Heart right ventricle (tissue), 16 donors: Measurements from ENCODE around the gene ZMPSTE24. TPM values are rescaled to one million over a fixed set of nuclear protein-coding genes. Genes with fewer than 3 reads are reported as not detected.

Experiments used
- ATAC-seq, 8 donors: fragments of 200-7000 bp; cut with Tn5 transposase; one replicate each; pipeline ENCODE4 v1.9.1; 2020; ENCODE audit warnings: mild to moderate bottlenecking in 8 of 8, moderate library complexity in 8 of 8, moderate number of reproducible peaks in 1 of 8
- DNase-seq, 2 donors: peaks; one replicate each; pipeline ENCODE4 v3.0.0-alpha.2; 2020
- H3K27ac ChIP-seq, 10 donors: fragments of 200-600 bp; sonication (generic) in 2 of 10; one replicate each; pipeline versions ENCODE4 v1.5.0 to v1.8.0; 2020 to 2022; ENCODE audit warnings: mild to moderate bottlenecking in 3 of 10
- H3K27me3 ChIP-seq, 7 donors: fragments of 200-600 bp; one replicate each; pipeline ENCODE4 v1.8.0; 2021 to 2022; ENCODE audit warnings: mild to moderate bottlenecking in 2 of 7
- H3K36me3 ChIP-seq, 9 donors: fragments of 200-600 bp; sonication (generic) in 1 of 9; one replicate each; pipeline versions ENCODE4 v1.5.0 to v1.8.0; 2020 to 2022; ENCODE audit warnings: mild to moderate bottlenecking in 2 of 9
- H3K4me1 ChIP-seq, 9 donors: fragments of 200-600 bp; sonication (generic) in 1 of 9; one replicate each; pipeline versions ENCODE4 v1.5.0 to v1.8.0; 2020 to 2022; ENCODE audit warnings: mild to moderate bottlenecking in 4 of 9
- H3K4me3 ChIP-seq, 10 donors: fragments of 200-600 bp; sonication (generic) in 2 of 10; one replicate each; pipeline versions ENCODE4 v1.5.0 to v1.8.0; 2020 to 2022; ENCODE audit warnings: mild to moderate bottlenecking in 7 of 10, moderate library complexity in 2 of 10
- H3K9me3 ChIP-seq, 11 donors: fragments of 200-600 bp in 10 of 11; sonication (generic) in 2 of 11; one replicate each; pipeline versions ENCODE4 v1.5.0 to v1.8.0; 2013 to 2022; ENCODE audit warnings: mild to moderate bottlenecking in 2 of 11, control low read depth in 1 of 11, moderate library complexity in 1 of 11
- WGBS, 2 donors: extraction: QIAGEN DNeasy Blood & Tissue Kit; methylation state at CpG; one replicate each; pipeline ENCODE4 v1.1.7; 2013; ENCODE audit warnings: inconsistent platforms in 1 of 2; 5-methylcytosine and 5-hydroxymethylcytosine counted together
- intact Hi-C, 10 donors: fragments of 100-400 bp; cut with DNase I; formaldehyde crosslinking; loops; one replicate each; pipeline versions ENCODE4 v1.11.1 to v1.14.2; 2022
- polyA plus RNA-seq, 2 donors: library from polyadenylated mRNA; stranded (reverse); fragments of 200-250 nt; gene quantifications; one replicate each; pipeline ENCODE4 v1.2.3, GENCODE V29; 2013
- total RNA-seq, 10 donors: library from RNA; stranded (reverse); fragmentation: NEBNext Ultra II Directional in 3 of 10; extraction: Animal tissue kit (Norgen Biotek cat#: 25700) in 3 of 10; gene quantifications; one replicate each; pipeline versions ENCODE4 v1.2.1 to v1.2.4, GENCODE V29; 2021 to 2023
- TF ChIP-seq, protein P1 (sequence below), 9 donors: fragments of 200-600 bp; sonication (generic) in 2 of 9; IDR thresholded peaks; one replicate each; pipeline versions ENCODE4 v1.5.0 to v1.8.0; 2021 to 2022; ENCODE audit warnings: antibody characterized with exemption in 9 of 9, mild to moderate bottlenecking in 5 of 9, moderate library complexity in 1 of 9
- donor health status: Arrhythmogenic right ventricular cardiomyopathy.
- donor health status: ischemic (EF 13 %, LVEDD 7.1; RV severe dilation, severe dysfunction).
- donor health status: healthy with polysubstance abuse.
- donor health status: DM: no; HTN: yes; CAD: no.
- donor health status: DM: no; HTN: no; CAD: no.
- donor health status: ischemic (EF 25% LVEDD 6.9; RV normal size, moderate dysfunction).
- donor health status: ischemic (EF 25% LVEDD 5.7; RV mildly dilated, moderate dysfunction).
- donor health status: healthy.
- donor health status: DM: yes; HTN: yes; CAD: no.
- donor health status: Ischemic cardiomyopathy.
- donor health status: ischemic (EF 35%, LVEDD 5.7; RV mildly dilated, moderate dysfunction).
- donor health status: nonischemic (EF 11% LVEDD 7.7; RV severe dilation, severe dysfunction).
- donor health status: DM: yes; HTN: yes; CAD: no.
- donor health status: PGD.
- donor health status: ischemic (EF 29% LVEDD 5.4; RV normal size, mild dysfunction).
- donor health status: nonischemic (EF 23%, LVEDD 6.1; RV moderate dilation, normal function).

The ZMPSTE24 gene
- total and polyA plus RNA-seq, 12 donors = 19.9 to 47.5 (median 27.5) TPM

- H3K9me3 ChIP-seq = no peaks in the 10 kb centered on the region
- no peaks in the 10 kb centered on the region for H3K36me3 ChIP-seq
- DNase-seq (no peak), ATAC-seq (no peak)
- H3K4me1 ChIP-seq = peaks cover 8 to 39% (median 24%) of the 10 kb centered on the region in 9 donors
- peak overlapping the region in 8 of 10 donors; percentile 13 to 57 (median 51) for H3K4me3 ChIP-seq
- intact Hi-C loops = loop anchor here in 1 of 10 donors (5.0 kb wide), 1 partner anchor 152 kb away; the partner anchor contains the start of gene RLF
- H3K27me3 ChIP-seq = peaks cover 7 to 53% (median 42%) of the 10 kb centered on the region in 7 donors
- 49% methylated on average over 13 of the region's 13 CpGs for WGBS, 2 donors
- TF ChIP-seq, protein P1, sequence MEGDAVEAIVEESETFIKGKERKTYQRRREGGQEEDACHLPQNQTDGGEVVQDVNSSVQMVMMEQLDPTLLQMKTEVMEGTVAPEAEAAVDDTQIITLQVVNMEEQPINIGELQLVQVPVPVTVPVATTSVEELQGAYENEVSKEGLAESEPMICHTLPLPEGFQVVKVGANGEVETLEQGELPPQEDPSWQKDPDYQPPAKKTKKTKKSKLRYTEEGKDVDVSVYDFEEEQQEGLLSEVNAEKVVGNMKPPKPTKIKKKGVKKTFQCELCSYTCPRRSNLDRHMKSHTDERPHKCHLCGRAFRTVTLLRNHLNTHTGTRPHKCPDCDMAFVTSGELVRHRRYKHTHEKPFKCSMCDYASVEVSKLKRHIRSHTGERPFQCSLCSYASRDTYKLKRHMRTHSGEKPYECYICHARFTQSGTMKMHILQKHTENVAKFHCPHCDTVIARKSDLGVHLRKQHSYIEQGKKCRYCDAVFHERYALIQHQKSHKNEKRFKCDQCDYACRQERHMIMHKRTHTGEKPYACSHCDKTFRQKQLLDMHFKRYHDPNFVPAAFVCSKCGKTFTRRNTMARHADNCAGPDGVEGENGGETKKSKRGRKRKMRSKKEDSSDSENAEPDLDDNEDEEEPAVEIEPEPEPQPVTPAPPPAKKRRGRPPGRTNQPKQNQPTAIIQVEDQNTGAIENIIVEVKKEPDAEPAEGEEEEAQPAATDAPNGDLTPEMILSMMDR (IDR thresholded peaks at IDR 0.05) = no peak
- peak overlapping the region in 2 of 10 donors; percentile 37 to 41 for H3K27ac ChIP-seq
Measured at GRCh38 chr1:40314721-40315238, 56.7 kb downstream of the ZMPSTE24 start.

- TF ChIP-seq, protein P1 (IDR thresholded peaks at IDR 0.05) = peak; percentile 78 to 97 (median 95)
- peak; percentile 78 to 79 for DNase-seq
- Histone ChIP-seq H3K4me3 (peak overlapping the region; percentile 13 to 57 (median 46)), H3K9me3 (no peaks in the 10 kb centered on the region), H3K36me3 (no peaks in the 10 kb centered on the region), H3K27ac (peak overlapping the region in 2 of 10 donors; percentile 37 to 41), H3K27me3 (peaks cover 7 to 57% (median 45%) of the 10 kb centered on the region in 7 donors), H3K4me1 (peaks cover 8 to 39% (median 24%) of the 10 kb centered on the region in 9 donors)
- ATAC-seq = peak; percentile 84 to 95 (median 90)
- intact Hi-C loops = no loop called here
- WGBS, 2 donors = 1 to 2% methylated on average over 41 to 42 of the region's 42 CpGs
Measured at GRCh38 chr1:40315239-40315794, 57.3 kb downstream of the ZMPSTE24 start.

DNA sequence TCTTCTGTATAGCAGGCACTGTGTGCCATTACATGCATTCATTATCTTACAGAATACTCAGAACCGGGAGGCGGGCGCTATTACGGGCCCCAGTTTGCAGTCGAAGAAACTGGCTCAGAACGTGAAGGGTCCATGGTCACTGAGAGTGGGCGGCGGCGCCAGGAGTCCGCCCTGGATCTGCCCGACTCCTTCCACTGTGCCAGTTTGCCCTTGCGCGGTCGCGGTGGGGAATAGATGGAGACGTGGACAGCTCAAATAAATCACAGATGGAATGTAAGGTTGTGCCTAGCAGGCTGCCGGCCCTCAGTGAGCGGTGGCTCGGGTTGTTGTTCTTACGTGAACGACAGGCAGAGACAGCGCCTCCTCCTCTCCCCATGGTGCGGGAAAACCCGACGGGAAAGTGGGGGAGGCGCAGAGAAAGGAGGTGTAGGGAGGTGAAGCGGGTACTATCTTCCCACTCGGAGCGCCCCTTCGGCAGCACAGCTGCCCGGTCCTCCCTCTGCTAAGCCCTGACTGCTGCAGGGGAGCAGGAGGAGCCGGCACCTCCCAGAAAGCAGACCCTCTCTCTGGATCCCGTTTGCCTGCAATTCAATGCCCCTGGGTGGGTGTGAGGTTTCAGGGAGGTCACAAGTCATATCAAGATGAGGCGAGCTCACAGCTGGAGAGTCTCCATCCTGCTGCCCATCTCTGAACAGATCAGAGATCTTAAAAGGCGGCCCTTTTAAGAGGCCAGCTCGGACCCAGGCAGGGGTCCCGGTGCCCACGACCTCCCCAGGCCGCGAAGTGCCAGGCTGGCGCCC, 58.0 kb downstream of the ZMPSTE24 start:
- H3K27ac ChIP-seq = no peak overlapping the region

More for the DNA sequence above, 58.0 kb downstream of the ZMPSTE24 start:
- Histone ChIP-seq H3K27me3 (peaks cover 7 to 57% (median 51%) of the 10 kb centered on the region in 7 donors), H3K36me3 (no peaks in the 10 kb centered on the region), H3K4me3 (peak overlapping the region; percentile 13 to 57 (median 46)), H3K9me3 (no peaks in the 10 kb centered on the region), H3K4me1 (peaks cover 8 to 39% (median 24%) of the 10 kb centered on the region in 9 donors)
- intact Hi-C loops = no loop called here
- ATAC-seq (peak in 7 of 8 donors; percentile 3 to 43 (median 29)), DNase-seq (no peak)
- 2% methylated on average over 41 of the region's 41 CpGs for WGBS, 2 donors
- TF ChIP-seq, protein P1 (IDR thresholded peaks at IDR 0.05) = no peak
